MM.1S (cell line): ENCODE results near the gene KDM4E.
"Not testable (repeated sequence)": the region's sequence is repeated elsewhere in the genome, so short reads cannot be mapped to it uniquely, and the experiment has no call there.

ENCODE experiments used
- DNase-seq: peaks from one replicate; pipeline ENCODE4 v3.0.0-alpha.2; 2015
- H2AFZ ChIP-seq: fragments of 300-600 bp; sonication (generic); 2 replicates; pipeline ENCODE4 v1.6.0; 2016; ENCODE audit warnings: antibody characterized with exemption, low read length
- H3F3A ChIP-seq: fragments of 300-600 bp; sonication (generic); 2 replicates; pipeline ENCODE4 v1.6.1; 2016; ENCODE audit warnings: mild to moderate bottlenecking, antibody characterized with exemption, low read length, moderate library complexity, mixed read lengths; ENCODE audit not compliant: insufficient read depth
- H3K27ac ChIP-seq: fragments of 300-600 bp; sonication (generic); 2 replicates; pipeline ENCODE4 v1.5.1; 2016; ENCODE audit warnings: mild to moderate bottlenecking, low read length
- H3K27me3 ChIP-seq: fragments of 300-600 bp; sonication (generic); replicated peaks from 2 replicates; pipeline ENCODE4 v1.6.0; 2016; ENCODE audit warnings: low read length; ENCODE audit not compliant: insufficient read depth
- H3K36me3 ChIP-seq: fragments of 300-600 bp; sonication (generic); replicated peaks from 2 replicates; pipeline ENCODE4 v1.6.1; 2016; ENCODE audit warnings: mild to moderate bottlenecking, low read length, mixed read lengths; ENCODE audit not compliant: insufficient read depth
- H3K4me1 ChIP-seq: fragments of 300-600 bp; sonication (generic); 2 replicates; pipeline ENCODE4 v1.6.1; 2016; ENCODE audit warnings: low read length, mixed read lengths
- H3K4me2 ChIP-seq: fragments of 300-600 bp; sonication (generic); 2 replicates; pipeline ENCODE4 v1.6.0; 2016; ENCODE audit warnings: low read depth, low read length
- H3K4me3 ChIP-seq: fragments of 300-600 bp; sonication (generic); 2 replicates; pipeline ENCODE4 v1.5.1; 2016; ENCODE audit warnings: low read length, mixed read lengths
- H3K79me2 ChIP-seq: fragments of 300-600 bp; sonication (generic); 2 replicates; pipeline ENCODE4 v1.6.1; 2016; ENCODE audit warnings: mixed run types, low read length, mixed read lengths
- H3K9ac ChIP-seq: fragments of 300-600 bp; sonication (generic); 2 replicates; pipeline ENCODE4 v1.6.1; 2016; ENCODE audit warnings: low read length, mixed read lengths
- H3K9me2 ChIP-seq: fragments of 300-600 bp; sonication (generic); replicated peaks from 2 replicates; pipeline ENCODE4 v1.6.1; 2016; ENCODE audit warnings: mild to moderate bottlenecking, low read length, mixed read lengths; ENCODE audit not compliant: insufficient read depth
- H3K9me3 ChIP-seq: fragments of 300-600 bp; sonication (generic); replicated peaks from 2 replicates; pipeline ENCODE4 v1.6.1; 2016; ENCODE audit warnings: mild to moderate bottlenecking, low read length, mixed read lengths; ENCODE audit not compliant: insufficient read depth
- H4K20me1 ChIP-seq: fragments of 300-600 bp; sonication (generic); 2 replicates; pipeline ENCODE4 v1.6.1; 2016; ENCODE audit warnings: mild to moderate bottlenecking, low read length, moderate library complexity, mixed read lengths; ENCODE audit not compliant: insufficient read depth
- EZH2 ChIP-seq: fragments of 300-600 bp; sonication (generic); optimal IDR thresholded peaks from 2 replicates; pipeline ENCODE3; 2017; ENCODE audit warnings: low read depth, mild to moderate bottlenecking, antibody characterized with exemption, low read length, mixed read lengths
- EZH2phosphoT487 ChIP-seq: fragments of 300-600 bp; sonication (generic); IDR thresholded peaks from 2 replicates; pipeline ENCODE4 v1.6.1; 2018; ENCODE audit warnings: antibody characterized with exemption, low read length
- TF ChIP-seq, protein P1 (sequence below): fragments of 300-600 bp; sonication (generic); IDR thresholded peaks from 2 replicates; pipeline ENCODE4 v1.5.1; 2016; ENCODE audit warnings: antibody characterized with exemption, low read length, mixed read lengths

Gene KDM4E

DNA sequence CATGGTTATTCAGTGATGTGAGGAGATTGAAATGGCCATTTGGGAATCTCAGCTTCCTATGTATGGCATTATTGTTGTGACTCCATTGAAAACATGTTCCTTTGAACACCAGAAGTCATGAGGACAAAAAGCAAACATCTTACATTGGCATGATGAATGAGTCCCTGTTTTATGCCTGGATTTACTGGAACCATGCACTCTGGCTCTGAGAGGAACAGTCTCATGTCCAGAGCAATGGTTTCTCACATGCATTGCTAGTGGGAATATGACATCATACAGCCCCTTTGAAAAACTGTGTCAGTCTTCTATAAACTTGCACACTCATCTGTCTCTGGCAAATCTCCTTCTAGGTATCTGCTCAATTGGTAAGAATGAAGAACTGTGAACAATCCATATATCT, 20.8 kb downstream of the KDM4E start:
- Histone ChIP-seq H3K9me3 (no peaks in the 10 kb centered on the region), H3K27ac (no peak overlapping the region), H3K4me1 (no peaks in the 10 kb centered on the region), H3K4me2 (no peak overlapping the region), H3K36me3 (no peaks in the 10 kb centered on the region), H4K20me1 (no peaks in the 10 kb centered on the region), H3K9me2 (no peaks in the 10 kb centered on the region), H3K4me3 (no peak overlapping the region), H2AFZ (no peak overlapping the region), H3F3A (no peaks in the 10 kb centered on the region), H3K9ac (no peak overlapping the region), H3K27me3 (no peaks in the 10 kb centered on the region), H3K79me2 (no peaks in the 10 kb centered on the region)
- TF ChIP-seq EZH2: no peak
- no peak for TF ChIP-seq EZH2phosphoT487
- TF ChIP-seq, protein P1, sequence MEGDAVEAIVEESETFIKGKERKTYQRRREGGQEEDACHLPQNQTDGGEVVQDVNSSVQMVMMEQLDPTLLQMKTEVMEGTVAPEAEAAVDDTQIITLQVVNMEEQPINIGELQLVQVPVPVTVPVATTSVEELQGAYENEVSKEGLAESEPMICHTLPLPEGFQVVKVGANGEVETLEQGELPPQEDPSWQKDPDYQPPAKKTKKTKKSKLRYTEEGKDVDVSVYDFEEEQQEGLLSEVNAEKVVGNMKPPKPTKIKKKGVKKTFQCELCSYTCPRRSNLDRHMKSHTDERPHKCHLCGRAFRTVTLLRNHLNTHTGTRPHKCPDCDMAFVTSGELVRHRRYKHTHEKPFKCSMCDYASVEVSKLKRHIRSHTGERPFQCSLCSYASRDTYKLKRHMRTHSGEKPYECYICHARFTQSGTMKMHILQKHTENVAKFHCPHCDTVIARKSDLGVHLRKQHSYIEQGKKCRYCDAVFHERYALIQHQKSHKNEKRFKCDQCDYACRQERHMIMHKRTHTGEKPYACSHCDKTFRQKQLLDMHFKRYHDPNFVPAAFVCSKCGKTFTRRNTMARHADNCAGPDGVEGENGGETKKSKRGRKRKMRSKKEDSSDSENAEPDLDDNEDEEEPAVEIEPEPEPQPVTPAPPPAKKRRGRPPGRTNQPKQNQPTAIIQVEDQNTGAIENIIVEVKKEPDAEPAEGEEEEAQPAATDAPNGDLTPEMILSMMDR: no peak
- no peak for DNase-seq

DNA sequence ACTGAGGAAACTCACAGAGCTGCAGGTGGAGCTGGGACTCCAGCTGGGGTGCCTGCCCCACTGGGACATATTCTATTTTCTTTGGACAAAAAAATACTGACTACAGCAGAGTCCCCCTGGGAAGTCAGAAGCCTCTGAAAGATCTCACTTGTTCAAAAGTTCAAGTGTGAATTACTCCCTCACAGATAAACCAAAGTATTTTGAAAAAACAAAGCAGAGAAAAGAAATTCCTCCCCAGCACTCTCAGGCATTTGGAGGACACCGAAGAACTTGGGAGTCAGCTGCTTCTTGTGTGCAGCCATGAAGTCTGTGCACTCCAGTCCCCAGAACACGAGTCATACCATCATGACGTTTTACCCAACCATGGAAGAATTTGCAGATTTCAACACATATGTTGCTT, 24.1 kb downstream of the KDM4E start, which contains the start of gene KDM4F:
Gene KDM4F (plus strand): TSS at position 301 of the 400 bp plus-strand sequence.
- not testable (repeated sequence) for H3K4me2 ChIP-seq, H3K79me2 ChIP-seq, H3K9me2 ChIP-seq, H3K4me3 ChIP-seq, H3K36me3 ChIP-seq, H2AFZ ChIP-seq, H3K27me3 ChIP-seq, H3K4me1 ChIP-seq, H3K9ac ChIP-seq, H3K9me3 ChIP-seq, H3F3A ChIP-seq, H3K27ac ChIP-seq, DNase-seq, H4K20me1 ChIP-seq

DNA sequence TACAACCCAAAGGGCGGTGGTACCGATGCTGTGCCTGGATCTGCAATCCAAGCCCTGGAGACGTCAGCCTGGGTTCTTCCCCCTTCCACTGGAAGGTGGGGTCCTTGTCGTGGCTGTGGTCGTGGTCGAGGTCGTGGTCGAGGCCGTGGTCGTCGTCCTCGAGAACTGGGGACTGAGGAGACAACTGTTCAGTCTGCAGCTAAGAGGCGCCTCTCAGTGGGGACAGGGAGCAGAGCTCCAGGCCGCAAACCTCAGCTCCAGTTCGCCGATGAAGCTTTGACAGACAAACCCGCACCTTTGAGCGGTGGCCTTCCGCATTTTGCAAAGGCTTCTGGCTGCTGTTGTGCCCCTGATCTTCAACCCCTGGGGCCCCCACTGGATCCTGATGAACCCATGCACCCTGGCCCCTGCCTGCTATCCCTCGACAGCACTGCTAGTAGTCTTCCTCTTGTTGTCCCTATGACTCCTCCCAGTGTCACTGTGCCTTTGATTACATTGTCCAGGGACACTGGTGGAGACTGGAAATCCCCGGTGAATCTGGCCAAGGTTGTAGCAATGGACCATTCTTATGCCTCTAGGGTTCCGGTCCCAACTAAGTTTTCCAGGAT, 25.6 kb downstream of the KDM4E start:
- Histone ChIP-seq H3F3A (no peaks in the 10 kb centered on the region), H3K4me1 (no peaks in the 10 kb centered on the region), H2AFZ (no peak overlapping the region), H3K36me3 (no peaks in the 10 kb centered on the region), H4K20me1 (no peaks in the 10 kb centered on the region), H3K79me2 (no peaks in the 10 kb centered on the region), H3K9me3 (no peaks in the 10 kb centered on the region), H3K4me3 (no peak overlapping the region), H3K27me3 (no peaks in the 10 kb centered on the region), H3K9me2 (no peaks in the 10 kb centered on the region), H3K27ac (no peak overlapping the region), H3K9ac (no peak overlapping the region), H3K4me2 (no peak overlapping the region)
- no peak for DNase-seq
- no peak for TF ChIP-seq EZH2phosphoT487
- no peak for TF ChIP-seq EZH2
- TF ChIP-seq, protein P1: no peak

DNA sequence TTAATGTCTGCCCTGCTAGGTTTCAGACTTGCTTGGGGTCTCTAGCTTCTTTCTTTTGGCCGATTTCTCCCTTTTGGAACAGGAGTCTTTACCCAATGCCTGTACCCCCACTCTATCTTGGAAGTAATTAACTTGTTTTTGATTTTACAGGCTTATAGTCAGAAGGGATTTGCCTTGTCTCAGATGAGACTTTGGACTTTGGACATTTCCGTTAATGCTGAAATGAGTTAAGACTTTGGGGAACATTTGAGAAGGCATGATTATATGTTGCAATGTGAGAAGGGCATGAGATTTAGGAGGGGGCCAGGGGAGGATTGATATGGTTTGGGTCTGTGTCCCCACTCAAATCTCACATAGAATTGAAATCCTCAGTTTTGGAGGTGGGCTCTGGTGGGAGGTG, 29.3 kb downstream of the KDM4E start:
- H3K27me3 ChIP-seq: no peaks in the 10 kb centered on the region
- H3K4me3 ChIP-seq: no peak overlapping the region
- H3K79me2 ChIP-seq: no peaks in the 10 kb centered on the region
- no peaks in the 10 kb centered on the region for H3K9me3 ChIP-seq
- H3F3A ChIP-seq: no peaks in the 10 kb centered on the region
- no peak for DNase-seq
- TF ChIP-seq EZH2: no peak
- TF ChIP-seq EZH2phosphoT487: no peak
- TF ChIP-seq, protein P1: no peak
- no peak overlapping the region for H2AFZ ChIP-seq
- no peaks in the 10 kb centered on the region for H3K9me2 ChIP-seq
- H3K4me2 ChIP-seq: no peak overlapping the region
- no peaks in the 10 kb centered on the region for H4K20me1 ChIP-seq
- no peaks in the 10 kb centered on the region for H3K4me1 ChIP-seq
- no peak overlapping the region for H3K27ac ChIP-seq
- no peak overlapping the region for H3K9ac ChIP-seq
- H3K36me3 ChIP-seq: no peaks in the 10 kb centered on the region
